ENCODE measurements around the gene PTPRG.

DNA sequence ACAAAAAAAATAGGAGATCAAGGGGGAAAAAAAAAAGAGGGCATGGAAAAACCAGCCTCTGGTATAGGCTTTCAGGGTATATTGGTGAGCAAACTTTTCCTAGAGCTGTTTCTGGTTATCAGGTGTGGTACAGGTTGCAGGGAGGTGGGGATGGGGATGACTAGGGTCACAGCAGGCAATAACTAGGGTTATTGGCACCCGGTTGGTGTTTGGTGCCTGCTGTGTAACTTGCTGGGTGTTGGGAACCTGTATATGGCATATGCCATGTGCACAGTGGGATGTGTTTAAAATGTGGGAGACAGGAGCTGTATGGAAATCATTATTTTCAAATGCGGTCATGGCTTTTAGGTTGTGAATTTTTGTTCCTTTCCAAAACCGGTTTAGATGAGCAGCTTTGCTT is 119.2 kb downstream of the PTPRG start:
- TF ChIP-seq, protein P1, sequence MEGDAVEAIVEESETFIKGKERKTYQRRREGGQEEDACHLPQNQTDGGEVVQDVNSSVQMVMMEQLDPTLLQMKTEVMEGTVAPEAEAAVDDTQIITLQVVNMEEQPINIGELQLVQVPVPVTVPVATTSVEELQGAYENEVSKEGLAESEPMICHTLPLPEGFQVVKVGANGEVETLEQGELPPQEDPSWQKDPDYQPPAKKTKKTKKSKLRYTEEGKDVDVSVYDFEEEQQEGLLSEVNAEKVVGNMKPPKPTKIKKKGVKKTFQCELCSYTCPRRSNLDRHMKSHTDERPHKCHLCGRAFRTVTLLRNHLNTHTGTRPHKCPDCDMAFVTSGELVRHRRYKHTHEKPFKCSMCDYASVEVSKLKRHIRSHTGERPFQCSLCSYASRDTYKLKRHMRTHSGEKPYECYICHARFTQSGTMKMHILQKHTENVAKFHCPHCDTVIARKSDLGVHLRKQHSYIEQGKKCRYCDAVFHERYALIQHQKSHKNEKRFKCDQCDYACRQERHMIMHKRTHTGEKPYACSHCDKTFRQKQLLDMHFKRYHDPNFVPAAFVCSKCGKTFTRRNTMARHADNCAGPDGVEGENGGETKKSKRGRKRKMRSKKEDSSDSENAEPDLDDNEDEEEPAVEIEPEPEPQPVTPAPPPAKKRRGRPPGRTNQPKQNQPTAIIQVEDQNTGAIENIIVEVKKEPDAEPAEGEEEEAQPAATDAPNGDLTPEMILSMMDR (IDR thresholded peaks at IDR 0.05; ENCODE audit: insufficient read depth, low read depth, low read length): no peak
- no peak for TF ChIP-seq EZH2 (IDR thresholded peaks at IDR 0.05; ENCODE audit: insufficient read depth, low read length)
